K562 (cell line): Measurements from ENCODE around the gene VSIG4. TPM values are rescaled to one million over a fixed set of nuclear protein-coding genes. Genes with fewer than 3 reads are reported as not detected.

Experiments
- ARID4B ChIP-seq: sonication (generic); formaldehyde crosslinking; IDR thresholded peaks from 2 replicates; pipeline ENCODE4 v1.8.0; 2022; ENCODE audit warnings: mild to moderate bottlenecking, missing genetic modification reagents
- CGGBP1 ChIP-seq: fragments of 250-450 bp; sonication (Bioruptor Pico); IDR thresholded peaks from 2 replicates; pipeline ENCODE4 v1.9.0; 2021; ENCODE audit warnings: mild to moderate bottlenecking
- DLX4 ChIP-seq: fragments of 250-450 bp; sonication (Bioruptor Pico); IDR thresholded peaks from 2 replicates; pipeline ENCODE4 v1.6.1; 2021; ENCODE audit warnings: mild to moderate bottlenecking
- FOXA3 ChIP-seq, 2 experiments: fragments of 450-650 bp in 1 of 2; sonication (generic) in 1 of 2; formaldehyde crosslinking; IDR thresholded peaks in 1 of 2; conservative IDR thresholded peaks in 1 of 2; 2 replicates each; pipeline versions ENCODE4 v1.4.0 to v1.8.0; 2020 to 2022; ENCODE audit warnings: mild to moderate bottlenecking in 2 of 2, missing genetic modification reagents in 1 of 2
- FOXJ3 ChIP-seq: sonication (generic); formaldehyde crosslinking; IDR thresholded peaks from 2 replicates; pipeline ENCODE4 v1.4.0; 2020; ENCODE audit warnings: mild to moderate bottlenecking, missing genetic modification reagents
- HDAC1 ChIP-seq, 2 experiments: fragments of 450-650 bp; IDR thresholded peaks; 2 replicates each; pipeline ENCODE4 v1.6.1; 2016 to 2017; ENCODE audit warnings: inconsistent platforms in 1 of 2, mild to moderate bottlenecking in 1 of 2, moderate library complexity in 1 of 2
- HINFP ChIP-seq: fragments of 450-650 bp; conservative IDR thresholded peaks from 2 replicates; pipeline ENCODE4 v1.6.1; 2016; ENCODE audit warnings: missing genetic modification characterization, low read depth, mild to moderate bottlenecking, control low read depth, missing compliant biosample characterization
- KLF16 ChIP-seq: IDR thresholded peaks from 2 replicates; pipeline ENCODE4 v1.6.1; 2016; ENCODE audit warnings: antibody characterized with exemption
- NCOA6 ChIP-seq: fragments of 450-650 bp; IDR thresholded peaks from 2 replicates; pipeline ENCODE4 v1.6.1; 2017; ENCODE audit warnings: mild to moderate bottlenecking
- PHB2 ChIP-seq: fragments of 450-650 bp; IDR thresholded peaks from 2 replicates; pipeline ENCODE4 v1.6.1; 2017; ENCODE audit warnings: low read depth
- PTBP1 ChIP-seq: fragments of 200-400 bp; formaldehyde crosslinking; IDR thresholded peaks from 2 replicates; pipeline ENCODE4 v1.6.1; 2017; ENCODE audit warnings: low read depth, low read length
- SRSF7 ChIP-seq: fragments of 200-400 bp; formaldehyde crosslinking; optimal IDR thresholded peaks from 2 replicates; pipeline ENCODE3; 2017; ENCODE audit warnings: mild to moderate bottlenecking, low read depth, low read length
- ZBTB49 ChIP-seq: sonication (generic); formaldehyde crosslinking; IDR thresholded peaks from 2 replicates; pipeline ENCODE4 v1.8.0; 2022; ENCODE audit warnings: missing genetic modification reagents, mild to moderate bottlenecking, borderline replicate concordance
- ZBTB9 ChIP-seq: fragments of 450-650 bp; formaldehyde crosslinking; IDR thresholded peaks from 2 replicates; pipeline ENCODE4 v1.4.0; 2020; ENCODE audit warnings: mild to moderate bottlenecking, moderate library complexity
- ZNF12 ChIP-seq: sonication (generic); formaldehyde crosslinking; IDR thresholded peaks from 2 replicates; pipeline ENCODE4 v1.4.0; 2020; ENCODE audit warnings: mild to moderate bottlenecking, missing genetic modification reagents
- ZNF445 ChIP-seq: fragments of 250-450 bp; sonication (Bioruptor Pico); IDR thresholded peaks from 2 replicates; pipeline ENCODE4 v1.4.0; 2020; ENCODE audit warnings: low read depth, mild to moderate bottlenecking, moderate library complexity
- ZNF668 ChIP-seq: fragments of 250-450 bp; sonication (Bioruptor Pico); IDR thresholded peaks from 2 replicates; pipeline ENCODE4 v1.8.0; 2022; ENCODE audit warnings: mild to moderate bottlenecking, inconsistent platforms
- polyA plus RNA-seq, 8 experiments: library from polyadenylated mRNA; depleted of rRNA in 4 of 8; stranded (reverse) in 5 of 8; unstranded in 3 of 8; fragments of >200 nt; fragmentation: Nextera tagmentation in 2 of 8; fragmentation: Illumina TruSeq in 1 of 8; extraction: Ambion mirVana in 2 of 8; extraction: Trizol in 1 of 8; gene quantifications; 2 replicates each; pipeline versions ENCODE4 v1.2.1 to v1.2.3, GENCODE V29; 2011 to 2014; ENCODE audit warnings: inconsistent platforms in 1 of 8, missing spikeins in 1 of 8
- total RNA-seq, 7 experiments: library from RNA; depleted of rRNA in 6 of 7; stranded (reverse); fragments of >200 nt in 6 of 7; fragmentation: Illumina TruSeq in 2 of 7; extraction: Trizol in 2 of 7; gene quantifications; 2 replicates each; pipeline versions ENCODE4 v1.2.1 to v1.2.3, GENCODE V29; 2011 to 2021; ENCODE audit warnings: low replicate concordance in 1 of 7

VSIG4 gene
- total and polyA plus RNA-seq, 9 of the 15 experiments (the other 6 are each of a cell fraction or from before 2014, with no cell fraction given) = 0.22 to 1.6 (median 0.46) TPM; not detected in 1

- TF ChIP-seq ARID4B (CRISPR knock-in tag) (no peak), PTBP1 (0 out of 2 replicates have a peak, but pooled peaks have one; percentile 26), FOXA3 (CRISPR knock-in tag; conservative IDR thresholded peaks at IDR 0.05 in 1 of 2, IDR thresholded peaks at IDR 0.05 in 1 of 2) (no peak), PHB2 (no peak), ZBTB9 (CRISPR knock-in tag) (no peak; the same call in 1 of the 2 replicates), ZNF12 (CRISPR knock-in tag) (no peak), ZNF445 (CRISPR knock-in tag) (no peak), HDAC1 (IDR thresholded peaks at IDR 0.05) (no peak), CGGBP1 (CRISPR knock-in tag) (no peak), ZNF668 (no peak), KLF16 (peak; percentile 40; the same call in 1 of the 2 replicates), DLX4 (CRISPR knock-in tag) (no peak), NCOA6 (no peak), SRSF7 (no peak), HINFP (tag) (no peak), FOXJ3 (CRISPR knock-in tag) (no peak), ZBTB49 (CRISPR knock-in tag) (no peak)
Measured at GRCh38 chrX:66022632-66023384, 17.1 kb downstream of the VSIG4 start (continued).
